Progenitor cell of endocrine pancreas (in vitro differentiated cells): ENCODE data around the gene KCTD17. TPM values are rescaled to one million over a fixed set of nuclear protein-coding genes. Genes with fewer than 3 reads are reported as not detected.

Source experiments
- DNase-seq: peaks from one replicate; pipeline ENCODE4 v3.0.0; 2021; ENCODE audit warnings: low spot score; ENCODE audit not compliant: unreplicated experiment
- H3K27ac Mint-ChIP-seq: 2 replicates; pipeline ENCODE4 v1.8.0; 2021; ENCODE audit warnings: mild to moderate bottlenecking, moderate library complexity, mixed read lengths
- H3K27me3 Mint-ChIP-seq: 2 replicates; pipeline ENCODE4 v1.8.0; 2021; ENCODE audit warnings: mixed read lengths
- H3K36me3 Mint-ChIP-seq: 2 replicates; pipeline ENCODE4 v1.8.0; 2022; ENCODE audit warnings: mixed read lengths; ENCODE audit not compliant: insufficient read depth
- H3K4me1 Mint-ChIP-seq: 2 replicates; pipeline ENCODE4 v1.8.0; 2021; ENCODE audit warnings: low read depth, mixed read lengths
- H3K4me3 Mint-ChIP-seq: 2 replicates; pipeline ENCODE4 v1.8.0; 2021; ENCODE audit warnings: low read depth, mild to moderate bottlenecking, moderate library complexity, mixed read lengths
- H3K9me3 Mint-ChIP-seq: 2 replicates; pipeline ENCODE4 v1.8.0; 2021; ENCODE audit warnings: low read depth, mixed read lengths
- CTCF ChIP-seq: fragments of 200-600 bp; sonication (generic); IDR thresholded peaks from one replicate; pipeline ENCODE4 v1.5.0; 2021; ENCODE audit warnings: antibody characterized with exemption, mild to moderate bottlenecking; ENCODE audit not compliant: unreplicated experiment
- total RNA-seq: library from RNA; stranded (reverse); gene quantifications from 2 replicates; pipeline ENCODE4 v1.2.1, GENCODE V29; 2021

KCTD17 gene
- total RNA-seq, 1 donor from 2014 or later = 38.8 TPM

DNA sequence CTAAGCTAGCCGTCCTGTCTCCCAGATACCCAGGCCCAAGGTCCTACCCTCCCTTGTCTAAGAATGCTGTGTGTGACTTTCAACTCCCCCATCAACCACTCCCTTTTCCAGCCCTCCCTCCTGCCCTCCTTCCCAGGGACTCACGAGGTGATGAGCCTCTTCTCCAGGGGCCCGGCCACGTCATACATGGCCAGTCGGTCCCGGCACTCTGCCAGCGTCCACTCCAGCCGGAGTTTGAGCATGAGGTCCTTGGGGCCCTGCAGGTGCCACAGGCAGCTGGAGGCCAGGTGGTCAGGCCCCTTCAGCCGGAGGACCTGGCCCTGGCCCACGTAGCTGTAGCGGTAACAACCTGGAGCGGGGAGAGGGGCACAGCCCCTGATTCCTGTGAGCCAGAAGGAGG lies 37.9 kb downstream of the KCTD17 start:
- no peaks in the 10 kb centered on the region for H3K9me3 Mint-ChIP-seq
- H3K4me3 Mint-ChIP-seq = no peak overlapping the region
- DNase-seq = no peak
- H3K27me3 Mint-ChIP-seq = peaks cover 7% of the 10 kb centered on the region
- TF ChIP-seq CTCF = no peak
- H3K4me1 Mint-ChIP-seq = peaks cover 3% of the 10 kb centered on the region
- no peaks in the 10 kb centered on the region for H3K36me3 Mint-ChIP-seq
- no peak overlapping the region for H3K27ac Mint-ChIP-seq

- no peak for TF ChIP-seq CTCF
- Mint-ChIP-seq H3K27ac (no peak overlapping the region), H3K4me1 (peaks cover 7% of the 10 kb centered on the region), H3K36me3 (no peaks in the 10 kb centered on the region), H3K27me3 (peaks cover 13% of the 10 kb centered on the region), H3K4me3 (no peak overlapping the region), H3K9me3 (no peaks in the 10 kb centered on the region)
- DNase-seq = no peak
These were observed 39.6 kb downstream of the KCTD17 start for GRCh38 chr22:37090920-37091695.

DNA sequence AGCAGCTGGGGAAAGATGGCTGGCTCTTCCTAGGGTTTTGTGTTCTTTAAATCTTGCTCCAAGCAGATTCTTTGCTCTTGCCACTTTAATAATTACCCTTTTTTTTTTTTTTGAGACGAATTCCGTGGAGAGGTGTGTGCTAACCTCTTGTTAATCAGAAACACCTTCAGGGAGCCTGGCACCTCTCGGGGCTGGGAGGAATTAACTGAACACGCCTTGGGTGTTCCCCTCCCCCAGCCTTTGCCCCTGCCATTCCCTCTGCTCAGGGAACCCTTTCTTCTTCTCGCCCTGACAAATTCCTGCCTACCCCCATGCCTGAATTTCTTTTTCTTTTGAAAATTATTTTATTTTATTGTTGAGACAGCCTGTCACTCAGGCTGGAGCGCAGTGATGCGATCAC lies 40.5 kb downstream of the KCTD17 start:
- no peaks in the 10 kb centered on the region for H3K36me3 Mint-ChIP-seq
- no peaks in the 10 kb centered on the region for H3K9me3 Mint-ChIP-seq
- DNase-seq = no peak
- peaks cover 7% of the 10 kb centered on the region for H3K4me1 Mint-ChIP-seq
- H3K27ac Mint-ChIP-seq = peak overlapping the region; percentile 45
- H3K27me3 Mint-ChIP-seq = peaks cover 20% of the 10 kb centered on the region
- no peak for TF ChIP-seq CTCF
- no peak overlapping the region for H3K4me3 Mint-ChIP-seq

- H3K4me3 Mint-ChIP-seq = no peak overlapping the region
- no peak for TF ChIP-seq CTCF
- H3K4me1 Mint-ChIP-seq = peaks cover 9% of the 10 kb centered on the region
- H3K27ac Mint-ChIP-seq = no peak overlapping the region
- H3K9me3 Mint-ChIP-seq = no peaks in the 10 kb centered on the region
- H3K36me3 Mint-ChIP-seq = no peaks in the 10 kb centered on the region
- peaks cover 23% of the 10 kb centered on the region for H3K27me3 Mint-ChIP-seq
- no peak for DNase-seq
These were observed 41.5 kb downstream of the KCTD17 start for GRCh38 chr22:37092997-37093396.

- Mint-ChIP-seq H3K4me1 (peaks cover 9% of the 10 kb centered on the region), H3K4me3 (no peak overlapping the region), H3K27me3 (peaks cover 28% of the 10 kb centered on the region), H3K27ac (no peak overlapping the region), H3K9me3 (no peaks in the 10 kb centered on the region), H3K36me3 (no peaks in the 10 kb centered on the region)
- TF ChIP-seq CTCF = no peak
- DNase-seq = no peak
These were observed 42.7 kb downstream of the KCTD17 start for GRCh38 chr22:37094239-37094638.
